AG10803 (cell line): Measurements from ENCODE around the gene GYS1.
"Not testable (repeated sequence)": the region's sequence is repeated elsewhere in the genome, so short reads cannot be mapped to it uniquely, and the experiment has no call there.

Experiments
- DNase-seq: peaks from one replicate; pipeline ENCODE4 v3.0.0; 2010; ENCODE audit warnings: low read depth
- H3K4me3 ChIP-seq: 2 replicates; pipeline ENCODE4 v1.5.1; 2011; ENCODE audit warnings: mild to moderate bottlenecking, low read length, control low read depth
- CTCF ChIP-seq: conservative IDR thresholded peaks from 2 replicates; pipeline ENCODE4 v1.5.1; 2011; ENCODE audit warnings: mild to moderate bottlenecking, low read length, control low read depth, inconsistent platforms

GYS1 gene

DNA sequence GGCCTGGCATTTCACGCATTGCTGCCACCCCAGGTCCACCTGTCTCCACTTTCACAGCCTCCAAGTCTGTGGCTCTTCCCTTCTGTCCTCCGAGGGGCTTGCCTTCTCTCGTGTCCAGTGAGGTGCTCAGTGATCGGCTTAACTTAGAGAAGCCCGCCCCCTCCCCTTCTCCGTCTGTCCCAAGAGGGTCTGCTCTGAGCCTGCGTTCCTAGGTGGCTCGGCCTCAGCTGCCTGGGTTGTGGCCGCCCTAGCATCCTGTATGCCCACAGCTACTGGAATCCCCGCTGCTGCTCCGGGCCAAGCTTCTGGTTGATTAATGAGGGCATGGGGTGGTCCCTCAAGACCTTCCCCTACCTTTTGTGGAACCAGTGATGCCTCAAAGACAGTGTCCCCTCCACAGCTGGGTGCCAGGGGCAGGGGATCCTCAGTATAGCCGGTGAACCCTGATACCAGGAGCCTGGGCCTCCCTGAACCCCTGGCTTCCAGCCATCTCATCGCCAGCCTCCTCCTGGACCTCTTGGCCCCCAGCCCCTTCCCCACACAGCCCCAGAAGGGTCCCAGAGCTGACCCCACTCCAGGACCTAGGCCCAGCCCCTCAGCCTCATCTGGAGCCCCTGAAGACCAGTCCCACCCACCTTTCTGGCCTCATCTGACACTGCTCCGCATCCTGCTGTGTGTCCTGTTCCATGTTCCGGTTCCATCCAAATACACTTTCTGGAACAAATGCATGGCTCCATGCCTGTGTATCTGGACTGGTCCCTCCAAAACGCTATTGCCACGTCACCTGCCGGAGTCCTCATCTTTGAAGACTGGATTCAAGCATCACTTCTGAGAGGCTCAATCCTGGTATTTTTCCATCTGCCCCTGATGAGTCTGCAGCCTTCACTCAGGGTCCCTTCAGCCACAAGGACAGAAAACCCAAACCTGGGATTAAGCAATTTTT is 70.3 kb downstream of the GYS1 start:
- DNase-seq = no peak
- TF ChIP-seq CTCF = no peak
- no peak overlapping the region for H3K4me3 ChIP-seq

GRCh38 chr19:48921721-48922500 is 71.2 kb downstream of the GYS1 start:
- H3K4me3 ChIP-seq = no peak overlapping the region
- DNase-seq = no peak
- TF ChIP-seq CTCF = no peak

DNA sequence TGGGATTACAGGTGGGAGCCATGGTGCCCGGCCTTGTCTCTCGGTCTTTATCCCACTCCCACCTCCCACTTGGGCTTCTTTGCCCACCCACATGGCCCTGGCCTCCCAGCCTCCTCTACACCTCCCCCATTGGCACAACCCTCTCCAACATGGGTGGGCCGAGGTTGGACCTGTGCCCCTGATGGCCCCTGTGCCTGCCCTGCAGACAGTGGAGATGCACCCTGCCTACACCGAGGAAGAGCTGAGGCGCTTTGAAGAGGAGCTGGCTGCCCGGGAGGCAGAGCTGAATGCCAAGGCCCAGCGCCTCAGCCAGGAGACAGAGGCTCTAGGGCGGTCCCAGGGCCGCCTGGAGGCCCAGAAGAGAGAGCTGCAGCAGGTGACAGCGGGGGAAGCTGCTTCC is 72.2 kb downstream of the GYS1 start:
- TF ChIP-seq CTCF = no peak
- H3K4me3 ChIP-seq = no peak overlapping the region
- no peak for DNase-seq

DNA sequence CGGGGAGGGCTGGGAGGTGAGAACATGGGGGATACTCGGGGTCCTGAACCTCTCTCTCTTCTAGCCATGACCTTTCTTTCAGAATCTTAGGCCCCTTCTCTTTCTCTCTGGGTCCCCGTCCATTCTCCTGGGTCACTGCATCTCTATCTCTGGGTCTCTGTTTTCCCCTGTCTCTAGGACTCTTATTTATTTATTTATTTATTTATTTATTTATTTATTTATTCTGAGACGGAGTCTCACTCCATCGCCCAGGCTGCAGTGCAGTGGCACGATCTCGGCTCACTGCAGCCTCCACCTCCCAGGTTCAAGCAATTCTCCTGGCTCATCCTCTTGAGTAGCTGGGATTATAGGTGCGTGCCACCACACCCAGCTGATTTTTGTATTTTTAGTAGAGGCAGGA is 73.8 kb downstream of the GYS1 start:
- not testable (repeated sequence) for DNase-seq, H3K4me3 ChIP-seq

DNA sequence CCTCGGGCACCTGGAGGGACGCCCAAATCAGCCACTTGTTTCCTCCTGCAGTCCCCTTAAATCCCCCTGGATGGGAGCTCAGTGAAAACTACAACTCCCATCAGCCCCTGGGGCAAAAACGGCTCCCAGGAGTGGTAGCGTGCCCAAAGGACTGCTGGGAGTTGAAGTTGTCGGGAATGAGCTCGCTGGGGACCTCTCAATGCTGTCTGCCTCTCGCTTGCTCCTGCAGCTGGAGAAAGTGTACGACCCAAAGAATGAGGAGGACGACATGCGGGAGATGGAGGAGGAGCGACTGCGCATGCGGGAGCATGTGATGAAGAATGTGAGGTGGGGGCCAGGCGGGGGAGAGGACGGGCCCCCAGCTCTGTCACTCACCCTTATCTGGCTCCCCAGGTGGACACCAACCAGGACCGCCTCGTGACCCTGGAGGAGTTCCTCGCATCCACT is 74.3 kb downstream of the GYS1 start:
- TF ChIP-seq CTCF = no peak
- no peak overlapping the region for H3K4me3 ChIP-seq
- DNase-seq = no peak
